OCI-LY7 (cell line): ENCODE data around the gene DAP. TPM values are rescaled to one million over a fixed set of nuclear protein-coding genes. Genes with fewer than 3 reads are reported as not detected.

Experiments used
- BruUV-seq: library from RNA; stranded (reverse); fragments of 400-500 nt; replicated peaks from 2 replicates; lab custom pipeline; 2021; lab: Mats Ljungman, UMichigan
- CTCF ChIA-PET: fragments of 300-600 bp; sonication (Branson Sonifier 250); formaldehyde crosslinking; loops from one replicate; lab custom pipeline; 2022; ENCODE audit warnings: antibody characterized with exemption; ENCODE audit not compliant: unreplicated experiment; lab: Charles Lee
- POLR2A ChIA-PET: fragments of 300-600 bp; sonication (Branson Sonifier 250); formaldehyde crosslinking; loops from one replicate; lab custom pipeline; 2022; ENCODE audit warnings: antibody characterized with exemption; lab: Charles Lee
- DNase-seq: peaks from one replicate; pipeline ENCODE4 v3.0.0-alpha.2; 2015; ENCODE audit warnings: low spot score
- H2AFZ ChIP-seq: fragments of 200-600 bp; sonication (generic), shearing (Covaris generic); 2 replicates; pipeline ENCODE4 v1.6.1; 2014; ENCODE audit warnings: mild to moderate bottlenecking, antibody characterized with exemption, low read length, moderate library complexity
- H3K27ac ChIP-seq: fragments of 200-600 bp; sonication (generic); 2 replicates; pipeline ENCODE4 v1.5.1; 2014; ENCODE audit warnings: mixed run types, low read depth, mild to moderate bottlenecking, moderate library complexity, low read length, inconsistent platforms; ENCODE audit not compliant: poor library complexity, severe bottlenecking
- H3K36me3 ChIP-seq: fragments of 200-600 bp; sonication (generic); 2 replicates; pipeline ENCODE4 v1.6.1; 2014; ENCODE audit warnings: mild to moderate bottlenecking, antibody characterized with exemption, low read length, moderate library complexity, mixed read lengths; ENCODE audit not compliant: insufficient read depth
- H3K4me1 ChIP-seq: fragments of 200-600 bp; sonication (generic); 2 replicates; pipeline ENCODE4 v1.5.1; 2014; ENCODE audit warnings: mild to moderate bottlenecking, low read length; ENCODE audit not compliant: insufficient read depth, poor library complexity, severe bottlenecking
- H3K4me2 ChIP-seq: fragments of 200-600 bp; sonication (generic); 2 replicates; pipeline ENCODE4 v1.6.1; 2014; ENCODE audit warnings: mild to moderate bottlenecking, low read length
- H3K4me3 ChIP-seq: fragments of 200-600 bp; sonication (generic); 2 replicates; pipeline ENCODE4 v1.5.1; 2014; ENCODE audit warnings: mild to moderate bottlenecking, low read depth, low read length; ENCODE audit not compliant: poor library complexity, severe bottlenecking
- H3K79me2 ChIP-seq: fragments of 200-600 bp; sonication (generic); 2 replicates; pipeline ENCODE4 v1.6.1; 2016; ENCODE audit warnings: low read depth, mild to moderate bottlenecking, low read length, moderate library complexity, mixed read lengths; ENCODE audit not compliant: insufficient read depth
- H3K9me2 ChIP-seq: fragments of 200-600 bp; sonication (generic); 2 replicates; pipeline ENCODE4 v1.6.1; 2016; ENCODE audit warnings: mild to moderate bottlenecking, low read length, mixed read lengths; ENCODE audit not compliant: insufficient read depth
- H3K9me3 ChIP-seq: fragments of 200-600 bp; sonication (generic); 2 replicates; pipeline ENCODE4 v1.6.1; 2014; ENCODE audit warnings: mild to moderate bottlenecking, mixed run types, low read length, mixed read lengths
- H4K20me1 ChIP-seq: fragments of 200-600 bp; sonication (generic); 2 replicates; pipeline ENCODE4 v1.6.1; 2014; ENCODE audit warnings: mild to moderate bottlenecking, antibody characterized with exemption, low read length, moderate library complexity, mixed read lengths; ENCODE audit not compliant: insufficient read depth
- CTCF ChIP-seq: fragments of 200-600 bp; sonication (generic); conservative IDR thresholded peaks from 2 replicates; pipeline ENCODE4 v1.5.1; 2014; ENCODE audit warnings: mild to moderate bottlenecking, antibody characterized with exemption, low read length, moderate library complexity, mixed read lengths
- EZH2phosphoT487 ChIP-seq: fragments of 200-600 bp; sonication (generic); IDR thresholded peaks from 2 replicates; pipeline ENCODE4 v1.6.1; 2018; ENCODE audit warnings: low read depth, borderline replicate concordance, mild to moderate bottlenecking, mixed run types, antibody characterized with exemption, low read length, moderate library complexity, mixed read lengths
- intact Hi-C: fragments of 100-400 bp; cut with micrococcal nuclease; formaldehyde crosslinking; loops from one replicate; pipeline ENCODE4 v1.10.0; 2022; ENCODE audit not compliant: unreplicated experiment
- total RNA-seq, 2 experiments: library from RNA; depleted of rRNA in 1 of 2; stranded (reverse); fragments of >200 nt in 1 of 2; shearing (Covaris generic) in 1 of 2; gene quantifications; 2 replicates each; pipeline ENCODE4 v1.2.3, GENCODE V29; 2014 to 2022

The DAP gene
- total RNA-seq, 2 experiments from 2014 or later, result 21.5 to 96.1 TPM

- Histone ChIP-seq H3K4me2 (no peak overlapping the region), H2AFZ (no peak overlapping the region), H3K9me3 (no peaks in the 10 kb centered on the region), H3K4me1 (no peaks in the 10 kb centered on the region), H3K36me3 (peaks cover 27% of the 10 kb centered on the region), H3K9me2 (no peaks in the 10 kb centered on the region), H3K79me2 (no peaks in the 10 kb centered on the region), H3K27ac (no peak overlapping the region), H4K20me1 (no peaks in the 10 kb centered on the region), H3K4me3 (no peak overlapping the region)
- POLR2A ChIA-PET, result interaction anchor here (0.5 kb wide), 1 partner anchor 230 kb away, joined by 3 read pairs; no protein-coding TSS in a partner anchor
- DNase-seq, result no peak
- CTCF ChIA-PET, result no interaction called here
- intact Hi-C loops, result no loop called here
- BruUV-seq, result no TSS peak
- TF ChIP-seq CTCF (no peak), EZH2phosphoT487 (no peak)
Observed at GRCh38 chr5:10674582-10674981, 86.5 kb downstream of the DAP start.

- no peak overlapping the region for H3K27ac ChIP-seq
- TF ChIP-seq EZH2phosphoT487, result no peak
- no peak for TF ChIP-seq CTCF
- H3K79me2 ChIP-seq, result no peaks in the 10 kb centered on the region
- H3K4me3 ChIP-seq, result no peak overlapping the region
- peaks cover 22% of the 10 kb centered on the region for H3K36me3 ChIP-seq
- H3K4me2 ChIP-seq, result no peak overlapping the region
- no TSS peak for BruUV-seq
- no peaks in the 10 kb centered on the region for H3K9me2 ChIP-seq
- no peaks in the 10 kb centered on the region for H3K9me3 ChIP-seq
- H2AFZ ChIP-seq, result no peak overlapping the region
- CTCF ChIA-PET, result no interaction called here
- DNase-seq, result no peak
- intact Hi-C loops, result no loop called here
- POLR2A ChIA-PET, result no interaction called here
- H3K4me1 ChIP-seq, result no peaks in the 10 kb centered on the region
- H4K20me1 ChIP-seq, result no peaks in the 10 kb centered on the region
Observed at GRCh38 chr5:10674096-10674495, 86.9 kb downstream of the DAP start.

GRCh38 chr5:10673407-10673806, 87.6 kb downstream of the DAP start:
- Histone ChIP-seq H3K27ac (no peak overlapping the region), H4K20me1 (no peaks in the 10 kb centered on the region), H3K36me3 (peaks cover 17% of the 10 kb centered on the region), H2AFZ (no peak overlapping the region), H3K9me2 (no peaks in the 10 kb centered on the region), H3K79me2 (no peaks in the 10 kb centered on the region), H3K4me3 (no peak overlapping the region), H3K4me1 (no peaks in the 10 kb centered on the region), H3K9me3 (no peaks in the 10 kb centered on the region), H3K4me2 (no peak overlapping the region)
- TF ChIP-seq EZH2phosphoT487 (no peak), CTCF (no peak)
- ChIA-PET POLR2A (no interaction called here), CTCF (no interaction called here)
- BruUV-seq, result no TSS peak
- DNase-seq, result no peak
- intact Hi-C loops, result no loop called here
